ENCODE data around the gene CCL23.
"Not testable (repeated sequence)": the region's sequence is repeated elsewhere in the genome, so short reads cannot be mapped to it uniquely, and the experiment has no call there.

Gene CCL23

DNA sequence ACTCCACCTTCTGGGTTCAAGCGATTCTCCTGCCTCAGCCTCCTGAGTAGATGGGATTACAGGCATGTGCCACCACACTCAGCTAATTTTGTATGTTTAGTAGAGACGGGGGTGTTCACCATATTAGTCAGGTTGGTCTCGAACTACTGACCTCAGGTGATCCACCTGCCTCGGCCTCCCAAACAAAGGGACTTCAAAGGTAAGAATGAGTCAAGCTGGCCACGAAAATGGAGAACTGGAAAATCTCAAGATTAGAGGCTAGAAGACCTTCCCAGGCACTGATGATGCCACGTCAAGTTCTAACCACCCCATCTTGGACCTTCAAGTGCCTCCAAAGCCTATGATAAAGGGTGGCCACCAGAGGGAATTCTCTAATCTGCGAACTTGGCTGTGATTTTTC is 15.1 kb downstream of the CCL23 start:
- no peak for DNase-seq

DNA sequence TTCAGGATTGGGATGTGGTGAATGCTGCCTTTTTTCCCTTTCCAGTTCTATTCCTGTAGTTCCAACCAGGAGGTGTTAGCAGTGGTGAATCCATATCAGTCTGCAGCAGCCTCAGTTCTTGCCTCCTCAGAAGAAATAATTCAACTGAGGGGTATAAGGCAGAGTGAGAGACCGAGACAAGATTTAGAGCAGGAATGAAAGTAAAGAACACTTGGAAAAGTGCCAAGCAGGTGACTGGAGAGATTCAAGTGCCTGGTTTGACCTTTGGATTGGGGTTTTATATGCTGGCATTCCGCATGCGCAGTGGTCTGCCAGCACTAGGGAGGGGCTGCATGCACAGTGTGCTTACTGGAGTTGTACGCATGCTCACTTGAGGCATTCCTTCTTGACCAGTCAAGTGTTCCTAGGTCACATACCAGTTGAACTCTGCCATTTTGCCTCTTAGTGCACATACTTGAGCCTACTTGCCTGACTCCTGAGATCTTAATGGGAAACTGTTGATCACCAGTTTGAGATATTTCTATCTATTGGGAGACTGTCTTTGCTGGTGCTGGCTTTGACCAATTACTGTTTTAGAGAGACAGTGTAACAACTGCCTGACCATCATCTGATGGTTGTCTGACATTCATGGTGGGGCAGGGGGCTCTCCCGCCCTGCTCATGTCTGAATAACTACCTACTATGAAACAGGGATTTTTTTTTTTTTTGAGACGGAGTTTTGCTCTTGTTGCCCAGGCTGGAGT is 15.7 kb downstream of the CCL23 start:
- no peak for DNase-seq

DNA sequence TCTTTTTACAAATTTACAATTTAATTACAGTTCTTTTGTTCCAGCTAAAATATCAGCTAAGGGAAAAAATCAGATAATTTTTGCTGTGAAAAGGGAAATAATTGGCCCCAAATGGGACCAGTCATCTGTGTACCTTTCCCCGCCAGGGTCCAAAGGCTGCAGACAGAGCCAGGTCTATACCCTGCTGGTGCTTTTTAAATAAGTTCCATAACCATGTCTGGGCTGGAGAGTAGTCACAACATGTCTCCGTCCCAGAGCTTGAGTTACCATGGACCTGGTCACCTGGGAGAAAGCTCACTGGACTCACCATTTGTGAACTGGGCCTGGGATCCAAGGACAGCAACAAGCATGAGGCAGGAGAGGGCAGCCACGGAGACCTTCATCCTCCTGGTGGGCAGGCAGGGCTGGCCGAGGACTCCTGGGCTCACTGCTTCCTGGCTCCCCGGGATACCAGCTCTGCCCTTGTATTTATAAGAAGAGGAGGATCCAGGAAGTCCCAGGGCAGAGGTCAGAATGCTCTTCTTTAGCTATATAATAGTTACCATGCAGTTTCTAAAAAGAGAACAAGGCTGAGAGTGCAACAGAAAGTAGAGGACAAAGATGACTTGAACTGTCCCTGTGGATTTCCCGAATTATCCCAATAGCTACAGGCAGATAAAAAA is 16.5 kb downstream of the CCL23 start, which contains the start of gene CCL15:
Gene CCL15, minus strand, starts transcription at position 444 of the 662 bp plus-strand sequence. Its CDS starts 61 bp downstream, at position 383.
- DNase-seq = no peak

DNA sequence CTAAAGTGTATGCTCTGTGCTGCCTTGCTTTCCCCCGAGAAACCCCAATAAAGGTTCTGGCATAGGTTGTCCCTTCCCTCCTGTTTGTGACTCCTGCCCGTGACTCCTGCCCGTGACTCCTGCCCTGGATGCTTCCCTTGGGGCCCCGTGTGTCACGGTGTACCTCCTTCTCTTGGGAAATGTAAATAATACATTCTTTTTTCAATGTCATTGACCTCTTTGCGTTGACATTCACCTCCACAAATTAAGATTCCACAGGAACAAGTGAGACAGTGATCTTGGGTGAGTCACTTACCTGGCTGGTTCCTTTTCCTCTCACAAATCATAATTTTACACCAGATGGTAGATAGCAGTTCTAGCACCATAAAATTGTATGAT is 17.1 kb downstream of the CCL23 start:
- no peak for DNase-seq

DNA sequence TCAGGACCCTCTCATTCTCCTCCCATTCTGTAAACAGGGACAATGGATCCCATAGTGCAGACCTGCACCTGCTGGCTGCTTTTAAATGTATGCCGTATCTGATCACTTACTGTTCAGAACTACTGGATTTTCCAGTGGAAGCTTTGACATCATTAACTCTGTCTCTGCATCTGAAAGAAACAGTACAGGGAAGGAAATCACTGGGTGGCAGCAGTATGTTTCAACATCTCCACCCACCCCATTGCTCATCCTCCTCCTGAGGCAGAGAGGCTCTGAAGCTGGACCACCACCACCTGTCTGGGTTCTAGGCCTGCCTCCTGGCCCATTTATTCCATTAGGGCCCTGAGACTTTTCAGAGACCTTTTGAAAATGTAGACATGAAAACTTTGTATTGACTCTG is 19.0 kb downstream of the CCL23 start:
- no peak for DNase-seq

DNA sequence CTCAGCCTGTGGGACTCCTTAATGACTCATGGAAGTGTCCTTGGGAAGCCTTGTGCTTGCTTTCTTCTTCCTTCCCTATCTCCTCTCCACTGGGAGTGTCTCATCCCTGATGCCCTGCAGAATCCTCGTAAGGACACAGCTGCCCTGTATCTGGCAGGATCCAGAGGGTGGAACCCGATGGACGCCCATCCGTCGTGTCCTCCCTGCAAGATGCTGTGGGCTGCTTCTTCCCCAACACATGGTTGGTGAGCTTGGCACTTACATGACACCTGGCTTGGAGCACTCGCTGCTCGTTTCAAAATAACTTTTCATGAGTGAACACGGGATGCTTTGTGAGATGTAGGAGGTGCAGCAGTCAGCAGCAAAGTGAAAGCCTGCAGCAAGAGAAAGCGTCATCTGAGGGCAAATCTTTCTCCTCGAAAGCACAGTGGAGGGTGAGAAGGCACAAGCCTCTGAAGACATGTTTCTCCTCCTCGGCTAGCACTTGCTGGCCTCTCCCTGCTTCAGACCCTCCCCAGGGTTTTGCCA is 19.7 kb downstream of the CCL23 start:
- no peak for DNase-seq

DNA sequence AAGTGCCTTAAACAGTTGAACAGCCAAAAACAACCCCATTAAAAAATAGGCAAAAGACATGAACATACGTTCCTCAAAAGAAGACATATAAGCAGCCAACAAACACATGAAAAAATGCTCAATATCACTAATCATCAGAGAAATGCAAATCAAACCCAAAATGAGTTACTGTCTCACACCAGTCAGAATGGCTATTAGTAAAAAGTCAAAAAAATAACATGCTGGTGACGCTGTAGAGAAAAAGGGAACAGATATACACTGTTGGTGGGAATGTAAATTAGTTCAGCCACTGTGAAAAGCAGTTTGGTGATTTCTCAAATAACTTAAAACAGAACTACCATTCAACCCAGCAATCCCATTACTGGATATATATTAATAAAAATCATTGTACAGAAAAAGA is 22.4 kb downstream of the CCL23 start:
- DNase-seq = not testable (repeated sequence)

DNA sequence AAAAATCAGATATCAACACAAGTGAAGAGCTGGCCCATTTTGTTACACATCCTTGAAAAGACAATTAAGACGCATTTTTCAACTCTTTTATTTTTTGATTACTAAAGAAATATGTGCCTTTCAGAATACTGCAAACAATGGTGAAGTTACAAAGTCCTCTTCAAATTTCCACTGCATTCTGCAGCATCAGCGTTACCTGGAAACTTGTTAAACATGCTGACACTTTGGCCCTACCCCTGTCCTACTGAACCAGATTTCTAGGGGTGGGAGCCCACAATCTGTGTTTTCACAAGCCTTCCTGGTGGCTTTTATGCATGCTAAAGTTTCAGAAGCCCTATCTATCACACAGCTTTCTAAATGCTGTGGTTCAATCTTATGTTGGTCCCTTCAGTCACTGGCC is 26.7 kb downstream of the CCL23 start:
- no peak for DNase-seq

DNA sequence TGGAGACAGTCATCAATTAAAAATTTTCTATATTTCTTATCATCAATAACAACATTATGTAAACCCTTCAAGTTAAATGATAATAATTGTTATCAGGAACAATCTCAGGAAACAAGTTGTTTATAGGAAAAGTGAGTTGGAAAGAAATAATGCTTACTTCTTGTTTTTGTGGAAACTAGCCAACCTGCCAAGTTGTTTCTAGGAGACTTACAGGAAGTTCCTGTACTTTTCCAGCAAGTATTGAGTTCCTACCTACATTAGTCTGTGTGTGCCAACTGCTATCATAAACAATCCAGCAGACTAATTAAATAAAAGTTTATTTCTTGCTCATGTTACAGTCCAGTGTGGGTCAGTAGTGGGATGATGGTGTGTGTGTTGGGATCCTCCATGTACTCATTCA is 29.6 kb downstream of the CCL23 start:
- no peak for DNase-seq

DNA sequence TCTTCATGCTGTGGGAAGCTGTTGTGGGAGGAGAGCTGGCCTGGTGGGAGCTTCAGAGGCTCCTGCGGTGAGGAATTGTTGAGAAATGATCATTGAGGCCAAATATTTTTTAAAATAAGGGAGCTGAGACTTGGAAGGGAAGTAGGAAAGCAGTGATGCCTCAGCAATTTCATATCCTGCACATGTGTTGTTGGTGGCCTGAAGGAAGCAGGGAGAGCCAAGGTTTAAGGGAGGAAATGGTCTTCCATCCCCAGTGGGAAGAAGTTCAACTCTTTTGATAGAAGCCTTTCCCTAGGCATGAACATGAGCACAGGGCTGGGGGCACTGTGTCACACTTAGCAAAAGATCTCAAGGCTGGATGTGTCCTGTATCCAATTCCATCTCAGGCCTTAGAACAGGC is 31.1 kb downstream of the CCL23 start, which contains the start of gene CCL14:
Gene CCL14, minus strand, starts transcription at position 87 of the 400 bp plus-strand sequence. Its CDS starts 80 bp downstream, at position 7.
- DNase-seq = no peak

DNA sequence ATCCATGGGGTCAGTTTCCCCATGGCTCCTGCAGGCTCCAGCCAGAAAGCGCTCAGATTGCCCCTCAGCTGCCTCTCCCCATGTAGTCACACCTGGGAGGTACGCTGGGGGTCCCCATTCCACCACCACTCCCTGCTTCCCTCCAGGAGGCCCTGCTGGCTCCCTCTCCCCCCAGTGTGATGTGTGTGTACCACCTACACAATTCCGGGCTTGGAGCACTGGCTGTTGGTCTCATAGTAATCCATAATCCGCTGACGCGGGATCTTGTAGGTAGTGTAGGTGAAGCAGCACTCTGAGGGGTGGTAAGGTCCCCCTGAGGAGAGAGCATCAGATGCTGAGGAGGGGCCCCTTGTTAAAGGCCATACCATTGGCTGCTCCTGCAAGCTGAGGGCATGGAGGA is 33.6 kb downstream of the CCL23 start:
- no peak for DNase-seq

DNA sequence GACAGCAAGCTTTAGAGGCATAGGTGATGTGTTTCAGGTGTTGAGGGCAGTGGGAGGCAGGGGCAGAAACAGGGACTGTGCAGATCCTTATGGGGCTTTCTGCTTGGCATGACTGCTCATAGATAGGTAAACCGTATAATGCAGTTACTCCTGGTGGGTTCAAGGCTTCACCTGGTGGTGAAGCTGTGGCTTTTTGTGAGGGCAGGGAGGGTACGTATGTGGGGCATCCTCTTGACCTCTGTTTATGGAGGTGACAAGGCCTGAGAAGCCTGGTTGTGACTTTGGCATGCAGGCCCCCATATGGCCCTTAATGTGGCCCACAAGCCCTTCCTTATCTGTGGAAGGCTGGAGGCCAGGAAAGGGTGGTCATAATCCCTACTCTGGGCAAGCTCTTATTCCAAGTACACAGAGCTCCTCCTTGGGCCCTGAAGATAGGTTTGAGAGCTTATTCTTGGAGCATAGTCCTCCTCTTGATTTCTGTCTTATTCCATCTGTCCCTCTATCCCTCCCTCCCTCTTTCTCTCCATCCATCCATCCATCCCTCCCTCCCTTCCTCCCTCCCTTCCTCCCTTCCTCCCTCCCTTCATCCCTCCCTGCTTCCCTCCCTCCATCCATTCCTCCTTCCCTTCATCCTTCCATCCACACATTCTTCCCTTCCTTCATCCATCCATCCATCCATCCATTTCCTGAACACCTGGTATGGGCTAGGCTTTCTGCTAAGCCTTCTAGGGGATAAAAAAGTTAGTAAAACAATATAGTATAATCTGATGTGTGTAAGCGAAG is 35.2 kb downstream of the CCL23 start:
- DNase-seq = no peak

DNA sequence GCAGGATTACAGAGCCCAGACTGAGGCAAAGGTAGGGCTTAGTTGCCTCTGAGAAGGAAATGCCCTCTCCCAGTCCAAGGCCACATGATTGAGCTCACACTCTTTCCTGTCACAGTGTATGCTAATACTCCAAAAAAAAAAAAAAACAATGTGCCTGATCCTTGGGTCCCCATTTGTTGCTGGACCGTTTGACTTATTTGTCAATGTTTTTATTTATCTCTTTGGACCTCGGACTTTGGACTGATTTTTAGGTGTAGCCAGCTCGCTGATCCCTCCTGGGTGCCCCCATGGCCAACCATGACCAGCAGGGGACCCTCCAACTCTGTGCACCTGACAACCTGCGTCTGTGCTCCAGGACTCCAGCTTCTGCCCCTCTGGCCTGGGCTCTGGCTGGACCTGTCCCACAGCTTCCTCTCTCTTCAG is 35.9 kb downstream of the CCL23 start:
- no peak for DNase-seq

DNA sequence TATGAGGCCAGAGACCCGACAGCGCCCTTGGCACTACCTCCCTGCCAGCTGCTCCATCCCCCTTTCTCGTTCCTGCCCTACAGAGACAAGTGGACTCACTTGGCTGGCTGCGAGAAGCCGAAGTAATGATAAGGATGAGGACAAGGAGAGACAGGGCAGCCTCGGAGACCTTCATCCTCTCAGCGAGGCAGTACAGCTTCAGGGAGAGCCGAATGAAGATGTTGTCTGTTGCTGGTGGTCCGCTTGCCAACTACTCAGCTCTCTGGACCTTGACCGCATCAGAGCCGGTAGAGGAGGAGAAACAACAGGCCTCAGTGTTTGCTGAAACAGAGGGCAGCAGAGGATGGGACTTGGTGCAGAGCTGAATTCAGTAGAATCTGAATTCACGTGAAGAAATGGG is 36.5 kb downstream of the CCL23 start, which contains the start of gene CCL16:
Gene CCL16, minus strand, starts transcription at position 252 of the 400 bp plus-strand sequence. Its CDS starts 77 bp downstream, at position 175.
- DNase-seq = no peak

DNA sequence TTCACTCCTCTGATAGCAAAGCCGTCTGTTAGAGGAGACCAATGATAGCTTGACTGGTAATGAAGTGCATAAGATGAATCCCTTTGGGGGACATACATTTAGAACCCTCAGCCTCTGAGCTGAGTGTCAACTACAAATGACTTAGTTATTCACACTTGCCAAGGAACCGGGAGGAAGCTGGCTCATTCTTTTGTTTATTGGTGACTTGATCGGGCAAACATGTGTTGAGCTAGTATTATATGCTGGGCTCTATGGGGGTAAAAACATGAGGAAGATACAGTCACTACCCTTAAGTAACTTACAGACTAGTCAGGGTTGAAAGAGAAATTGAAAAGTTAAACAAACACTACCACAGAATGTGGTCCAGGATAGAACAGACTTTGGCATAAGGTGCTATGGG is 39.4 kb downstream of the CCL23 start:
- no peak for DNase-seq

DNA sequence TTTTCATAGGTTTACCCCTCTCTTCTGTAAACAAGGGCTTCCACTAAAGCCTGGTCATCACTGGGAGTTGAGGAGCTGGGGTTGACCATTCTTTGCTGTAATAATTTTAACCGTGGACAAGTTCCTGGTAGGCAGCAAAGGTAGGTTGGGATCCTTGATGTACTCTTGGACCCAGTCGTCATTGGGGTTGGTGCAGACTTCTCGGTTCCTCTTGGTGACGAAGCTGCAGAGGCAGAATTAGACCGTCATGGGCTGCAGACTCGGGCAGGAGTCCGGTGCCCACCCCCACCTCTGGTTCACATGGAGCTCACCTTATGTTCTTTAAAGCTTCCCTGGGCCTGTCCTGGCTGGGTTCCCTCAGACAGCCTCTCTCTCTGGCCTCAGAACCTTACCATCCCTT is 40.3 kb downstream of the CCL23 start:
- no peak for DNase-seq

DNA sequence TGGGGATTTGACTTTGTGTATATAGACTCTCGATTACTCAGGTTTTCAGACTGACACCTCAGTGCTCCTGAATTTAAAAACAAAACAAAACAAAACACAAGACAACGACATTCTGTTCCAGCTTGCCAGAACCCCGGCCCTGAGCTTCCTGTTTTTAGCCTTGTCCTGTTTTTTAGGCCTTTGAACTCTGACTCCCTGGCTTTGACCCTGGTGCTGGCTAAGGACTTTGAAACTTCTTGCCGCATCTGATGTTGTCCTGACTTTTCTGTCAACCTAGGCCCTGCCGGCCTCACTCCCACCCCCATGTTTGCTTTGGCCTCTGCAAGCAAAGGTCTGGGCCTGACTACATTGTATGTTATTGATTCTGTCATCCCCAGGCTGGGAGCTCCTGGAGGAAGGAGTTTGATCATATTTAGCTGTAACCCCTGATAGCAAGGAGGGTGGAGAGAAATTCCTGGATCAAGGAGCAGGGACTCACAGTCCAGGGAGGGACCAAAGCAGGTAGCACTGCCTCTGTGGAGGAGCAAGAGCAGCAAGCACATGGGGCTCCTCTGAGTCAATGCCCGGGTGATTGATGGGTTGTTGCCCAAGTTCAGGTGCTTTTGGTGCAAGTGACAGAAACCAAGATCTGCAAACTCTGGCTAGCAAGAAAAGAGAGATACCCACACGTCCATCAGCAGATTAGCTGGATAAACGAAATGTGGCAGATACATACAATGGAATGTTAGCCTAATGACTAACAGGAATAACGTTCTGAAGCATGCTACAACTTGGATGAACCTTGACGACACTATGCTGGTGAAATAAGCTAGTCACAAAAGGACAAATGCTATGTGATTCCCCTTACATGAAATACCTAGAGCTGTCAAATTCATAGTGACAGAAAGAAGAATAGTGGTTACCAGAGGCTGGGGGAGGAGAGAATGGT is 44.2 kb downstream of the CCL23 start:
- DNase-seq = peak; percentile 24

DNA sequence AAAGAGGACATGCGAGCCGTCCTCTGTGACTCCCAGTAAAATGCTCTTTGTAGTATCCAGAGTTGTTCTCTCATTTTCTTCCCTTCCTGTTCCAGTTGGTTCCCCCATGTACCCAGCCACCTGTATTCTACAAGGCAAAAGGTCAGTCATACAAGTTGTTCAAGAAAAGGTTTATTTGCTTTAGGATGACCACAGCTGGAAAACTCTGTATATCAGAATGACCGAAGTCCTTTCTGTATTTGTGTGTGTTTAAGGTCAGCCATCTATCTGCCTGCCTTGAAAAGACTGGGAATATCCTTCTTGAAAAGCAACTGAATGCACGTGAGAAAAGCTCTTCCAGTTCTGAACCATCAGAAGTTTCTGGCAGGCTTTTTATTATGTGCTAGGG is 44.8 kb downstream of the CCL23 start:
- no peak for DNase-seq

DNA sequence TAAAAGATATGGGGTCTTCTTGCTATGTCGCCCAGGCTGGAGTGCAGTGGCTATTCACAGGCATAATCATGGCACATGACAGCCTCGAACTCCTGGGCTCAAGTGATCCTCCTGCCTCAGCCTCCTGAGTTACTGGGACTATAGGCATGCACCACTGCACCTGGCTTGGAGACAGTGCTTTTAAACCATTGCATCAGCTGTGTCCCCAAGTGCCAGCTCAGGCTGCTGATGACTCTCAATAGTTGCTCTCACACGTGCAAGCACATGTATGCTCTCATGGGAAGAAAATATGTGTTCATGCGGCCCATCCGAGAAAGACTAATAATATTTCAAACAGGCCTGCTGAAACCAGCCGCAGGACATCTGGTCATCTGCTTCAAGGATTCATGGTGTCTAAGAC is 45.2 kb downstream of the CCL23 start:
- DNase-seq = no peak

DNA sequence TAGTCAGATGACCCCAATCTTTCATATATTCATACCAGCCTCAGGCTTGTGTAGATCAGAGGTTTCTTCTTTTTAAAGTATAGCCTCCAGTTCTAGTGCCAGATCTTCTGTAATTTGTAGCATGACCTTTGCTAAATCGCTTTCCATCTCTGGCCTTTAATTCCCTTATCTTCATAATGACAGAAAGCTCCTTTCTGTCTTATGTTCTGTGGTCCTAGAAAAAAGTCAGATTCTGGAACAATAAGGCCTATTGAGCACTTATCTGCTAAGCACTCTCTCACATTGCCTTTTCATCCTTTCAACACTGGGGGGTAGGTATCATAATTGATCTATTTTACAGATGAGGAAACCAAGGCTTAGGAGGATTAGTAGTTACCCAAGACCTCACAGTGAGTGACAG is 45.7 kb downstream of the CCL23 start:
- no peak for DNase-seq

DNA sequence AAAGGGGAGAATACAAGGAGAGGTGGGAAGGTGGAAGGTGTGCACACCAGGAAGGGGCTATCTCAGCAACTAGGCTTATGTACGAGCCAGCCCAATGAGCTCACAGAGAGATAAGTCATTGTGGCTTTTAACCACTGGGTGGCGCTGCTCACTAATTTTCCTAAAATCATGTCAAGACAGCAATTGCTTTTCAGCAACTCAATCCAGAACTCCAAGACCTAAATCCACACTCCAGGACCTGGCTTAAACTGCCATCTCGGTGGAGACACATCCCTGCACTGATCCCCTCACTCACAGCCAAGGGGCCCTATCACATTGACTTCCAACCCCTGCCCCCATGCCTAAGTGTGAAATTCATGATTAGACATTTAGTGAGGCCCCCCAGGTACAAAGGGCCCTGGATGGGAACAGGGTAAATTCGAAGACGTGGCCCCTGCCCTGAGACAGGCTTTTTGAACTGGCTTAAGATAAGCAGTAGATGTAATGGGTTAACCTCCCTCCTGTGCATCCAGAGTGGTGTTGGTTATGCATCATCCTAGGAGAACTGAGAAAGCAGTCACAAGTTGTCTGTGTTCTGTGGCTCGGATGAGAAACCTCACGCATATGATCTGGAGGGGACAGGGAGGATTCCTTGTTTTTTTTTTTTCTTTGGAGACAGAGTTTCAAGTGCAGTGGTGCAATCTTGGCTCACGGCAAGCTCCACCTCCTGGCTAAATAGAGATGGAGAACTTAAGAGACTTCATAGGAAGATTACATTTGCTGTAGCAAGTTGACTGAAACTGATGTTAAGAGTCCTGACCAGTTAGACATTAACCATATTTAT is 48.0 kb downstream of the CCL23 start:
- peak; percentile 44 for DNase-seq
